ENCODE measurements around the gene ISM2. TPM values are rescaled to one million over a fixed set of nuclear protein-coding genes. Genes with fewer than 3 reads are reported as not detected.

ISM2 gene
- total and polyA plus RNA-seq, 10 of the 15 experiments (the other 5 are each of a cell fraction or from before 2014, with no cell fraction given): 0.03 TPM; not detected in 9

DNA sequence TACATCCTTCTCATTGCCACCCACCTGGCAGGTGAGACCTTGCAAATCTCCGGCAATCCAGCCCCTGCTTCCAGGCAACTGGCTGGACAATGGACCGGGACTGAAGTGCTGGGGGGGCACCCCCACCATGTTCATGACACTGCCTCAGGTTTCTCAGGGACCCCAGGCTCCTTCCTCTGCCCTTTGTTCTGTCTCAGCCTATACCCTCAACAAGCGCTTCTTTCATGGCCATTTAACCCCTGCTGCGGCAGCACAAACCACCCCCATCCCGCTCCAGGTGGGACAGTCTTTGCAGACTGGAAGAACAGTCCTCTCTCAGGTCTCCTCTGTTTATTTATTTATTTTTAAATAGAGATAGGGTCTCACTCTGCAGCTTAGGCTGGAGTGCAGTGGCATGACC, 7.6 kb downstream of the ISM2 start:
- no peaks in the 10 kb centered on the region for H3K9me3 ChIP-seq (replicated peaks; ENCODE audit: control insufficient read depth, insufficient read depth, low read length)
- 60% methylated on average over 5 of the region's 5 CpGs for WGBS (ENCODE audit: insufficient coverage, insufficient replicate concordance, low lambda C conversion rate, missing lambda C conversion rate)
- in situ Hi-C loops (cut with MboI) (no loop called here), intact Hi-C loops (cut with micrococcal nuclease; ENCODE audit: unreplicated experiment) (no loop called here)
- H3K36me3 ChIP-seq (ENCODE audit: control insufficient read depth in 2 of 2, insufficient read depth in 2 of 2, low read length in 1 of 2): no peaks in the 10 kb centered on the region
- no peaks in the 10 kb centered on the region for H4K20me1 ChIP-seq (ENCODE audit: control insufficient read depth, insufficient read depth)
- no peak overlapping the region for H3K27ac ChIP-seq (ENCODE audit: control insufficient read depth, insufficient read depth)
- ChIA-PET RAD21 (ENCODE audit: unreplicated experiment) (no interaction called here), SMC1A (ENCODE audit: uncharacterized antibody, unreplicated experiment) (no interaction called here), POLR2A (no interaction called here), CTCF (no interaction called here)
- TF ChIP-seq CBFB (IDR thresholded peaks at IDR 0.05; ENCODE audit: low read depth): no peak
- TF ChIP-seq MTA2 (IDR thresholded peaks at IDR 0.05; ENCODE audit: low read depth): no peak
- no peak for TF ChIP-seq SUZ12 (IDR thresholded peaks at IDR 0.05; ENCODE audit: unreplicated experiment)
- TF ChIP-seq, protein P1, sequence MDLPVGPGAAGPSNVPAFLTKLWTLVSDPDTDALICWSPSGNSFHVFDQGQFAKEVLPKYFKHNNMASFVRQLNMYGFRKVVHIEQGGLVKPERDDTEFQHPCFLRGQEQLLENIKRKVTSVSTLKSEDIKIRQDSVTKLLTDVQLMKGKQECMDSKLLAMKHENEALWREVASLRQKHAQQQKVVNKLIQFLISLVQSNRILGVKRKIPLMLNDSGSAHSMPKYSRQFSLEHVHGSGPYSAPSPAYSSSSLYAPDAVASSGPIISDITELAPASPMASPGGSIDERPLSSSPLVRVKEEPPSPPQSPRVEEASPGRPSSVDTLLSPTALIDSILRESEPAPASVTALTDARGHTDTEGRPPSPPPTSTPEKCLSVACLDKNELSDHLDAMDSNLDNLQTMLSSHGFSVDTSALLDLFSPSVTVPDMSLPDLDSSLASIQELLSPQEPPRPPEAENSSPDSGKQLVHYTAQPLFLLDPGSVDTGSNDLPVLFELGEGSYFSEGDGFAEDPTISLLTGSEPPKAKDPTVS (IDR thresholded peaks at IDR 0.05; ENCODE audit: low read depth, low read length): no peak
- no peak for TF ChIP-seq TCF7 (IDR thresholded peaks at IDR 0.05; ENCODE audit: borderline replicate concordance)
- TF ChIP-seq ZNF24 (IDR thresholded peaks at IDR 0.05): no peak
- no peak for TF ChIP-seq RELB (IDR thresholded peaks at IDR 0.05; ENCODE audit: low read depth)
- TF ChIP-seq RCOR1 (conservative IDR thresholded peaks at IDR 0.05; ENCODE audit: low read depth, low read length): no peak
- TF ChIP-seq E2F8 (IDR thresholded peaks at IDR 0.05; ENCODE audit: low read depth, partially characterized antibody): no peak
- no peak for TF ChIP-seq CREB1 (IDR thresholded peaks at IDR 0.05; ENCODE audit: low read depth)
- TF ChIP-seq NFYB (IDR thresholded peaks at IDR 0.05; ENCODE audit: insufficient read depth, low read depth, low read length): no peak
- TF ChIP-seq, protein P2, sequence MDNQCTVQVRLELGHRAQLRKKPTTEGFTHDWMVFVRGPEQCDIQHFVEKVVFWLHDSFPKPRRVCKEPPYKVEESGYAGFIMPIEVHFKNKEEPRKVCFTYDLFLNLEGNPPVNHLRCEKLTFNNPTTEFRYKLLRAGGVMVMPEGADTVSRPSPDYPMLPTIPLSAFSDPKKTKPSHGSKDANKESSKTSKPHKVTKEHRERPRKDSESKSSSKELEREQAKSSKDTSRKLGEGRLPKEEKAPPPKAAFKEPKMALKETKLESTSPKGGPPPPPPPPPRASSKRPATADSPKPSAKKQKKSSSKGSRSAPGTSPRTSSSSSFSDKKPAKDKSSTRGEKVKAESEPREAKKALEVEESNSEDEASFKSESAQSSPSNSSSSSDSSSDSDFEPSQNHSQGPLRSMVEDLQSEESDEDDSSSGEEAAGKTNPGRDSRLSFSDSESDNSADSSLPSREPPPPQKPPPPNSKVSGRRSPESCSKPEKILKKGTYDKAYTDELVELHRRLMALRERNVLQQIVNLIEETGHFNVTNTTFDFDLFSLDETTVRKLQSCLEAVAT (IDR thresholded peaks at IDR 0.05): no peak
- TF ChIP-seq DPF2 (IDR thresholded peaks at IDR 0.05): no peak
- TF ChIP-seq FOS (IDR thresholded peaks at IDR 0.05; ENCODE audit: borderline replicate concordance, extremely low read depth, insufficient read length): no peak
- TF ChIP-seq POU2F2 (IDR thresholded peaks at IDR 0.05; ENCODE audit: borderline replicate concordance, low read depth, low read length): no peak
- no peak for TF ChIP-seq HCFC1 (IDR thresholded peaks at IDR 0.05; ENCODE audit: low read length)
- TF ChIP-seq RFX5 (IDR thresholded peaks at IDR 0.05; ENCODE audit: low read depth, low read length): no peak
- no TSS peak for BruUV-seq (replicated peaks)
- H2AFZ ChIP-seq (ENCODE audit: control insufficient read depth, low read depth, low read length): no peak overlapping the region
- H3K27me3 ChIP-seq (replicated peaks in 1 of 2; ENCODE audit: control insufficient read depth in 2 of 2, insufficient read depth in 2 of 2, low read length in 1 of 2): no peaks in the 10 kb centered on the region
- ATAC-seq (no peak), DNase-seq (ENCODE audit: low read depth, low spot score) (no peak), FAIRE-seq (no peak)
- no peak overlapping the region for H3K9ac ChIP-seq (ENCODE audit: control insufficient read depth, insufficient read depth, low read length)
- no peak overlapping the region for H3K4me3 ChIP-seq
- no peaks in the 10 kb centered on the region for H3K79me2 ChIP-seq (ENCODE audit: control insufficient read depth, insufficient read depth, low read length)
- no peaks in the 10 kb centered on the region for H3K4me1 ChIP-seq (ENCODE audit: control insufficient read depth, insufficient read depth, low read length)
- H3K4me2 ChIP-seq (ENCODE audit: control insufficient read depth, insufficient read depth): no peak overlapping the region
